Loucy (cell line): Measurements from ENCODE around the gene COA4.

Experiments
- CTCF ChIP-seq: fragments of 200-600 bp; sonication (generic); conservative IDR thresholded peaks from 2 replicates; pipeline ENCODE4 v1.5.1; 2014; ENCODE audit warnings: mild to moderate bottlenecking, antibody characterized with exemption, low read length
- EZH2phosphoT487 ChIP-seq: fragments of 200-600 bp; IDR thresholded peaks from 2 replicates; pipeline ENCODE4 v1.6.1; 2018; ENCODE audit warnings: antibody characterized with exemption, mild to moderate bottlenecking, moderate library complexity, borderline replicate concordance

GRCh38 chr11:73902303-73902702 is 25.7 kb upstream of the COA4 start:
- TF ChIP-seq CTCF (no peak), EZH2phosphoT487 (no peak)
